ENCODE measurements around the gene ERC1.
"Not testable (repeated sequence)": the region's sequence is repeated elsewhere in the genome, so short reads cannot be mapped to it uniquely, and the experiment has no call there.

ERC1 gene

DNA sequence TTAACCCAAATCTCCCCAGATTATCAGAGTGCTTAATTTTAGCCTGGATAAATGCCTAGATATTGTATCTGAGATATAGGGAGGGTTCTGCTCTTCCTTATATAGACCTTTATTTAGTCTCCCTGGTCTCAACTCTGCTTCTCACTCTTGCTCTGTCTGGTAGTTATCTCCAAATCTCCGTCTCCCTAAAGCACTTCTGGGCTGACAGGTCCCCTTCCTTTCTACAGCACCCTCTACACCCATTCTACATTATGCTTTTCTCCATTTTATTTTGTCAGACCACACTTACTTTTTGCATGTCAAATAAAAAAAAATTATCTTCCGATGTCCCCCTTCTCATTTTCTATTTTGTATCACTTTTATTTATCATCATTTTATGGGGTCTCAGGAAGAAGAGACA, 2.0 kb upstream of the ERC1 start:
- no peak for DNase-seq

DNA sequence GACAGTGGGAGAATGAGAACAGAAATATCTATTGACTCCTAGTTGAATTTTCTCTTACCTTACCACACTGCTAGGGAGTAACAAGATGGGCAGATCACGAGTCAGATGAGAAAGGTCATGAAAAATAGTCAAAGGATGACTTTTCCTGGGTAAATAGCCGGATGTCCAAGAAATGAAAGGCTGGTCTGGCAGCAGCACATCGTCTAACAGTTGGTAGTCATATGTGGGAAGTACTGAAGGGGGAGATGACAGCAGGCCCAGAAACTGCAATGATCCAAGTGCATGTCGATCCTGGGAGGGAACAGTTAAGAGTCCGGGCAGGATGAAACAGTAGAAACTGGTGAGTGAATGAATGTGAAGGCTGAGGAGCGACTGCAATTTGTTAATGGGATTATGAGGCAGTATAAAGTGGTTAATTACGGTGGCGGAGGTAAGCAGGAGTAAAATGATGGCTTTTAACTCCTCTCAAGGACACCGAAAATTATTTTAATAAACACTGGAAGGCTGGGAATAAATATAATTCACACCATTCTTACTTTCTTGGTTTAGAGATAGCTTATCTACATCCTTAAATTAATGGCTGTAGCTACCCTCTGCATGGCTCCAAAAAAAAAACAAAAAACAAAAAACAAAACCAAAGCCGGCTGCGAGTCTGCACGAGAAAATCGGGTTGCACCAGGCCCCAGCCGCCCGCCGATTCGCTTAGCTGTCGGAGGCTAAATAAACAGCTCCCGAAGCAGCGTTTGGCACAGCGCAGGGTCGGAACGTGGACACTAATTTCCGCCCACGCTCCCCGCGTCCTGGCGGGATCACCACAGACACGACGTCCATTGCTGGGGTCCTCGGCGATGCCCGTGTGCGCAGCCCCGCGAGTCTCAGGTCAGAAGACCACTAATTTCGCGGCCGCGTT, 1.0 kb upstream of the ERC1 start:
- no peak for DNase-seq

DNA sequence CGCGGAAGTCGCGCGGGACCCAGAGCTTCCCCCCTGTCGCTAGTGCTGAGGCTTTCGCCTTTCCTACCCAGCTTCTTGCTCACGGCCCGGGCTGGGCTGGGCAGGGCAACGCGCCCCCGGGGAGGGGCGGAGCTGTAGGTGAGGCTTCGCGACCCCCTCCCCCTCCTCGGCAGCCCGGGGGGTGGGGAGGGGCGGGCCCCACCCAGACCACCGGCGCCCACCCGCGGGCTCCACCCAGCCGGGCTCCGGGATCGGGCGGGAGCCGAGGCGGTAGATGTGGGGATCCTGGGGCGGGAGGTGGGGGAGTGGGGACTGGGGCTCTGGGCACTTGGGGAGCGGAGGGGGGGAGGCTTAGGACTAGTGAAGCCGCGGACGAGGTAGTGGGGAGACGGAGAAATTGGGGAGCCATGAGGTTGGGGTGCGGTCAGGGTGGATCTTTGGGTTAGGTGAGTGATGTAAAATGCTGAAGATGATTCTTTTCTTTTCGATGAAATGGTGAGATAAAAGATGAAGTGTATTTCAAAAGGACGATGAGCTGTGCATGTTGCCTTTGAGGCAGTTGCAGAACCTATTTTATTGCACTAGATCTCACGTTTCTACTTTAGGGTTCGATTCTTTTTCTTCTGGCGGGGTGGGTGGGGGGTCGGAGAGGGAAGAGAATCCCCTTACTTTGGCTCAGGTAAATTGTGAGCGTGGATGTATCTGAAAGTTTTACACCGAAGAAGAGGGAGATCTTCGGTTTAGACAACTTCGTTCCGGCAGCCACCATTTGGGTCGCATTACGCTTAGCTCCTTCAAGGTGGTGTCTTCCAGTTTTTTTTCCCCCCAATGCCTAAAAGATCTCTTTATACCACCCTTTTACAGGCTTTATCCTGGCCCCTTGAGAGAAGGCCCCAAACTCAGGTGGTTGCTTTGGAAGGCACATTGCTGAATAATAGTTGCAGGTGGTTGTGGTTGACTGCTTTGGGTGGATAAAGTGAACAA, 619 bp downstream of the ERC1 start:
- no peak for DNase-seq

DNA sequence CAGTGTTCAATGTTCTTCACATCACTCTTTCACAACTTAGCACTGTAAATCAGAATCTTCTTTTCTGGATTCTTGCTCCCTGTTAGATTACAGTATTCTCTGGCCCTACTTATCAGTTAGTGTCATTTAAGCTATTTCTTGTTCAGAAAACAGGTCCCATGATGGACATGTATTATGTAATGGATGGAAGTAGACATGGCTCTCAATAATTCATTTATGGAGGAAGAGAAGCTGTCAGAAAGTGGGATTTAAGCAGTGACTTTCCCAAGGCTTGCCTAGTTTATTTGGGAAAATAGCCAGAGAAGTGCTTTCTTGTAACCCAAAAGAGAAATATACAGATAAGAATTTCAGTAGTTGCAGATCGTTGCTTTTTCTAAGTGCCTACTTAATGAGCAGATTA, 1.6 kb downstream of the ERC1 start:
- no peak for DNase-seq

DNA sequence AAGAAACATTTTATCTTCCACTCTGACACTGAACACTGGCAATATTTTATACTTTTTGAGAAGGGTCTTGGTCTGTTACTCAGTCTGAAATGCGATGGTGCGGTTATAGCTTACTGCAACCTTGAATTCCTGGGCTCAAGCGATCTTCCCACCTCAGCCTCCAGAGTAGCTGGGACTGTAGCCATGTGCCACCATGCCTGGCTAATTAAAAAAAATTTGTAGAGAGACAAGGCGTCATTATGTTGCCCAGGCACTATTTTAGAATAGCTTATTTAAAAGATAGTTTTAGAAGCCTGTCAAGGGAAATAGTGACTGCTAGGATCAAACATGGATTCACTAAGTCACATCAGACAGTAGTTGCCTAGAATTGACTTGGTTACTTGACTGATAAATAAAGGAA, 5.9 kb downstream of the ERC1 start:
- no peak for DNase-seq

DNA sequence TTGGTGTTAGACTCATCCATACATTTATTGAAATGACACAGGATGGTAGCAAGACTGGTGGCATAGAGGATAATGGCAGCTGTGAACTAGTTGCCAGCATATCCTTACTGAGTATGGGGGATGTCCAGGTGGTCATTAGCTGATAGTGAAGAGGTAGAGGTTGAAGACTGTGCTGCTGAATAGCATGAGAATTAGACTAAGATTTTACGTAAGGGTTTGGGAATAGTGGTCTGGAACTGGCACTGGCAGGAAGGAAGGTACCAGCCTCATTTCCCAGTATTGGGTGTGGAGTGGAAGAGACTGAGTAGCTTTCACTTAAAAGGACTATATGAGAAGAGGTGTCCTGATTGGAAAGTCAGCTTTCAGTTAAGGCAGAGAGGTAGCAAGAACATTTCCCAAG, 6.5 kb downstream of the ERC1 start:
- DNase-seq, result no peak

DNA sequence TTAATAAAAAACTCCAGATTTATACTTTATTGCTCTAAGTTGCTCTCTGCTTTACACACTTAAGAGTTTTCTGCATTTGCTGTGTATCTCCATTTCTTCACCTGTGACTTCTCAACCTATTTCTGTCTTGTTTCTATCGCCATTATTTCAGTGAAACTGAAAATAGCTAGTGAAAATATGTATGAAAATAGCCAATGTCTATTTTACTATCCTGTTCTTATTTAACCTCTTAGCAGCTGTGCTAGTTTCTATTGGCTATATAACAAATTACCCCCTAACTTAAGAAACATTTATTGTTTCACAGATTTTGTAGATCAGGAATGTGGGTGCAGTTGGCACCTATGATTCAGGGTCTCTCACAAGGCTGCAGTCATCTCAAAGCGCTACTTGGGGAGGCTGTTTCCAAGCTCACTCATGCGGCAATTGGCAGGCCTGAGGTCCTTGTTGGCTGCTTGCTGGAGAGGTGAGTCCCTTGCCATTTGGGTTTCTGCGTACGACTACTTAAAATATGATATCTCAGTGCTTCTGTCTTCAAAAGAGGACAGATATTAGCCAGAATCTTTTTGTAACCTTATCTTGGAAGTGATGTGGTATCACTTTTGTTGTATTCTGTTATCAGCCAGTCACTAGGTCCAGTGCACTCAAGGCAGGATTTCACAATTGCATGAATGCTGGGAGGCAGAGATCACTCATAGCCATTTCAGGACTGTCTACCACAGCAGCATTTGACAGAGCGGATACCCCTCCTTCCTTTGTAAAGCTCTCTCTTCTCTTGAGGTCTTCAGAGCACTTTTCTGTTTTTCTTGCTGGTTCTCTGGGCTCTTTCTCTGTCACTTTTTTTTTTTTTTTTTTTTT, 7.2 kb downstream of the ERC1 start:
- DNase-seq, result no peak

DNA sequence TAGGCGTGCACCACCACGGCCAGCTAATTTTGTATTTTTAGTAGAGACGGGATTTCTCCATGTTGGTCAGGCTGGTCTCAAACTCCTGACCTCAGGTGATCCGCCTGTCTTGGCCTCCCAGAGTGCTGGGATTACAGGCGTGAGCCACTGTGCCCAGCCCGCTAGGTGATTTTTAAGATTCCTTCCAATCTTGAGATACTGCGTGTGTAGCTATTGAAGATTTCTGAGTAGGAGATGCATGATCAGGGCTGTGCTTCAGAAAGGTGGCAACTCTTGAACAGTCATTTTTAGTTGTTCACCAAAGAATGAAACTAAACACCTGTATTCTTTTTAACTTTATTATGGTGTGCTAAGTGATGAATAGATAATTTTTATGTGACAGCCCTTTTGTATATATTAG, 8.7 kb downstream of the ERC1 start:
- not testable (repeated sequence) for DNase-seq

DNA sequence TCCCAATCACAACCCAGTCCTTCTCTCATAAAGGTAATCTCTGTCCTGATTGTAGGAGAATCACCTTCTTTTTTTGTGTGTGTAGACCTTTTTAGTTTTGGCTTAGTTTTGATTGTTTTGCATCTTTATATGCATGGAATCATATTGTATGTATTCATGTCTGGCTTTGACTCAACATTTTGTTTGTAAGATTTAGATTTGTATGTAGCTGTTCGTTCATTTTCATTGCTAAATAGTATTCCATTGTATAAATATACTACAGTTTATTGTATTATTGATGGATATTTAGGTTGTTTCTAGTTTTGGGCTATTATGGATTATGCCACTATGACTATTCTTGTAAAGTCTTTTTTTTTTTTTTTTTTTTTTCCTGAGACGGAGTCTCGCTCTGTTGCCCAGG, 10.5 kb downstream of the ERC1 start:
- DNase-seq, result no peak

DNA sequence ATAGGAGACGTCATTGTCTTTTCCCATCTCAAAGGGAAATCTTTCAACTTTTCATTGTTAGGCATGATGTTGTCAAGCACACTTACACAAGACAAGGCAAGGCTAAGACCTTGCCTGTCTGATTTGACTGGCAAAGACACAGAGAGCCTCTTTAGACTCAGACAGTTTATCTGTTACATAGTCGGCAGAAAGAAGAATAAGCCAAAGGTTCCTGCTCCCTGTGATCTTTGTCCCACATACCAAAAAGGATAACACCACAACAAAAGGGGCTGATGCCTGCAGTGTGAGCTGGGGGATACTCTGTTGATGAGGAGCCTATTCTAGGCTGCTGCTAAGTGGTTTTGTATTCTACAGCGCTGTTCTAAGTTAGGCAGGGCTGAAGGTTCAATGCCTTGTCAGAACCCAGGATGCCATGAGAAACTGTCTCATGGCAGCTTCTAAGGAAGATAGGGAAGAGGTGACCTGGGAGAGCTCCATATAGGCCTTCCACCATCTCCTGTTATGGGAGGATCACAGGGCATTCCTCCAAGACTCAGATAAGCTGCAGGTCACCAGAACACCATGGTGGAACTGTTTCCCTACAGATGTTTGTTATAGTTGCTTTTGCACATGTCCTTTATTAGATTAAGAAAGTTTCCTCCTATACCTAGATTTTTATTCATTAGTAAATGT, 12.7 kb downstream of the ERC1 start:
- no peak for DNase-seq

DNA sequence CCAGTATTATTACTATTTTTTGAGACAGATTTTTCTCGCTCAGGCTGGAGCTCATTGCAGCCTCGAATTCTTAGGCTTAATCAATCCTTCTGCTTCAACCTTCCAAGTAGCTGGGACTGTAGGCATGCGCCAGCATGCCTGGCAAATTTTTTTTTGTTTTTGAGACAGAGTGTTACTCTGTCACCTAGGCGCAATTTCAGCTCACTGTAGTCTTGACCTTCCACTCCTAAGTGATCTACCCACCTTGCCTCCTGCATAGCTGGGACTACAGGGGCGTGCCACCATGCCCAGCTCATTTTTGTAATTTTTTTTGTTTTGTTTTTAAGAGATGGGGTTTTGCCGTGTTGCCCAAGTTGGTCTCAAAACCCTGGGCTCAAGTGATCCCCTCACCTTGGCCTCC, 15.2 kb downstream of the ERC1 start:
- no peak for DNase-seq

DNA sequence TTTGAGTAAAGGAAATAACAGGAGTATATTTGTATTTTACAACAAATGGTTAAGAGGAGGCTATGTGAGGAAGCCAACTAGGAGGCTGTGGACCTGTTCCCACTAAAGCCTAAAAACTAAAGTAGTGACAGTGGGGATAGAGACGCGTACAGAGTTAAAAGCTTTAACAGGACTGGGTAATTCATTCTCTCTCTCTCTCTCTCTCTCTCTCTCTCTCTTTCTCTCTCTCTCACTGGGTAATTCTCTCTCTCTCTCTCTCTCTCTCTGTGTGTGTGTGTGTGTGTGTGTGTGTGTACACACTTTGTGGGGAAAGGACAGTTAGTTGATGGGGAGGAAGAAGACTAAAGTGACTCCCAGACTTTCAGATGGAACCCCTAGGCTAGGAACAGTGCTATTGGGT, 16.3 kb downstream of the ERC1 start:
- DNase-seq, result no peak

DNA sequence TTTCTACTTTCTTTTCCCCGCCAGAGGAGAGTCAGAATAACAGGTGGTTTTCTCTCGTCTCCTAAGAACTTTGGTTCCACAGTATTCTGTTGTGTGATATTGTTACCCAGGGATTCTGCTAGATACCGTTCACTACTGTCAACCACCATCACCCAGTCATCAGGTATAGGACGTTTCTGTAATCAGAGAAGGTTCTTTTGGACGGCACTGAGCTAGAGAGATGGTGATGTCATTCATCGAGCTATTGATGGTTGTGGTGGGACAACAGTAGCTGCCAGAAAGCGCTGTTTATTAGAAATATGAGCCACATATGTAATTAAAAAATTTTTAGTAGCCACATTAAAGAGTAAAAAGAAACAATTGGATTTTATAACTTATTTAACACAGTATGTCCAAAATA, 17.0 kb downstream of the ERC1 start:
- no peak for DNase-seq

DNA sequence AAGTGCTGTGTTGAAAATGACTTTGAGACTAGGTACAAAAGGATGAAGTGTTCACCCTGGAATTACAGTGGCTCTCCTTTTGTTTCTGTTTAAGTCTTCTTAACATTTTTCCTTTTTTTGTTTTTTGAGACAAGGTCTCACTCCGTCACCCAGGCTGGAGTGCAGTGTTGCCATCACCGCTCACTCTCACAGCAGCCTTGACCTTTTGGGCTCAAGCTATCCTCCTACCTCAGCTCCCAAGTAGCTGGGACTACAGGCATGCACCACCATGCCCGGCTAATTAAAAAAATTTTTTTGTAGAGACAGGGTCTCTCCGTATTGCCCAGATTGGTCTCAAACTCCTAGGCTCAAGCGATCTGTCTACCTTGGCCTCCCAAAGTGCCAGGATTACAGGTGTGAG, 20.1 kb downstream of the ERC1 start:
- DNase-seq, result no peak

DNA sequence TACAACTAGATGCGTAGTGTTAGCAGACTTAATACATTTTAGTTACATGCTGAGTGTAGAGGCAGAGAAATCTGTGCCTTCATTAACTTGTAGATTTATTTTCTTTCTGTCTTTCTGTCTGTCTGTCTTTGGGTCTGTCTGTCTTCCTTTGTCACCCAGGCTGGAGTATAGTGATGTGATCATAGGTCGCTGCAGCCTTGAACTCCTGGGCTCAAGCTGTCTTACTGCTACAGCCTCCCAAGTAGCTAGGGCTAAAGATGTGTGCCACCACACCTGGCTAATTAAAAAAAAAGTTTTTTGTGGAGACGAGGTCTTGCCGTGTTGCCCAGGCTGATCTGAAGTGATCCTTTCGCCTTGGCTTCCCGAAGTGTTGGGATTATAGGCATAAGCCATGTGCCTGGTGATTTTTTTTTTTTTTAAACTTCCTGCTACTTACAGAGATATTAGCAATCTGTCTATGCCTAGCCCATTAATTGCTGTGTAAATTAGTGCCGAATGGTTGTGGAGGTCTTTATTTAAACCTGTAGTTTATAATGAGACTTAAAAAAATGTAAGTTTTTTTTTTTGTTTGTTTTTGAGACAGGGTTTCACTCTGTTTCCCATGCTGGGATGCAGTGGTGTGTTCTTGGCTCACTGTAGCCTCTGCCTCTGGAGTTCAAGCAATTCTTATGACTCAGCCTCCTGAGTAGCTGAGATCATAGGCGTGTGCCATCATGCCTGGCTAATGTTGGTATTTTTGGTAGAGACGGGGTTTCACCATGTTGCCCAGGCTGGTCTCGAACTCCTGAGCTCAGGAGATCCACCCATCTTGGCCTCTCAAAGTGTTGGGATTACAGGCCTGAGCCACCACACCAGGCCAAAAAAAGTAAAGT, 22.8 kb downstream of the ERC1 start:
- no peak for DNase-seq

DNA sequence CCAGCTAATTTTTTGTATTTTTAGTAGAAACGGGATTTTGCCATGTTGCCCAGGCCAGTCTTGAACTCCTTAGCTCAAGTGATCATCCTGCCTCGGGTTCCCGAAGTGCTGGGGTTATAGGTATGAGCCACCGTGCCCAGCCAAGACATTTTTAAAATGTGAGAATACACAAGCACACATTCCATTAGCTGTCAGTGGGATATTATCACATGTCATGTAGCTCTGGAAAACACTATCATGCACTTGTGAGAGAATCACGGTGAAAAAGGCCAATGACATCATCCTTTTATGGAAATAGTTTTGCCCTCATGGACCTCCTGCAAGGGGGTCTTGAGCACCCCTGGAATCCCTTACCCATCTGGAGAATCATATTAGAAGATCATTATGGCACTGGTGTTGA, 28.3 kb downstream of the ERC1 start:
- no peak for DNase-seq

DNA sequence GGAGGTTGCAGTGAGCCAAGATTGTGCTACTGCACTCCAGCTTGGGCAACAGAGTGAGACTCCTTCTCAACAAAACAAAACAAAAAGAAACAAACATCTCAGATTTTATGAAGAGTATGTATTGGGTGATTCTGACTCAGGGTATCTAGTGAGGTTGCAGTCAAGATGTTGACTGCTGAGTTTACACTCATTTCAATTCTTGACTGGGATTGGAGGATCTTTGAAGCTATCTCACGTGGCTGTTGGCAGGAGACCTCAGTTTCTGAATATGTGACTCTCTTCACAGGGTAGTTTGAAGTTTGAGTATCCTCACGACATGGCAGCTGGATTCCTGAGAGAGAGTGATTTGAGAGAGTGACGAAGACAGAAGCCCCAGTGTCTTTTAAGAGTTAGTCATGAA, 29.4 kb downstream of the ERC1 start:
- DNase-seq, result no peak

DNA sequence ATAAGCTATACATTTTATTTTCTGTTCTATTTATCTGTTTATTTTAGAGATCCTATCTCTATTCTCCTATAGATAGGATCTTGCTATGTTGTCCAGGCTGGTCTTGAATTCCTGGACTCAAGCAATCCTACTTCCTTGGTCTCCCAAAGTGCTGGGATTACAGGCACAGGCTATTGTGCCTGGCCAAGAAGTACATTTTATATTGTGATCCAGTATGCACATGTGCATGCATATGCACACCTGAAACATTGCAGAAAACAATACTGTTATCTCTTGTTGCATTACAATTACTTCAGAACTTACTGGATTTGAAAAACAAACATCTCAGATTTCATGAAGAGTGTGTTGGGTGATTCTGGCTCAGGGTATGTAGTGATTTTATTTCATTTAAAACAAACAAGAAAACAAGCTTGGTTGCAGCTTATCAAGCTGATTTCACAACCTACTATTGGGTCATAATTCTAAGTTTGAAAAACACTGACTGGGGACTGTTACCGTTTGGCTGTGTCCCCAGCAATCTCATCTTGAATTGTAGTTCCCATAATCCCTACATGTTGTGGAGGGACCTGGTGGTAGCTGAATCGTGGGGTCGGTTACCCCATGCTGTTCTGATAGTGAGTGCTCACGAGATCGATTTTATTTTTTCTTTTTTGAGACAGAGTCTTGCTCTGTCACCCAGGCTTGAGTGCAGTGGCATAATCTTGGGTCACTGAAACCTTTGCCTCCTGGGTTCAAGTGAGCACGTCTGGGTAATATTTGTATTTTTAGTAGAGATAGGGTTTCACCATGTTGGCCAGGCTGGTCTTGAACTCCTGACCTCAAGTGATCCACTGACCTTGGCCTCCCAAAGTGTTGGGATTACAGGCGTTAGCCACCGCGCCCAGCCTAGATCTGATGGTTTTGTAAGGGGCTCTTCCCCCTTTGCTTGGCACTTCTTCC, 31.3 kb downstream of the ERC1 start:
- no peak for DNase-seq

DNA sequence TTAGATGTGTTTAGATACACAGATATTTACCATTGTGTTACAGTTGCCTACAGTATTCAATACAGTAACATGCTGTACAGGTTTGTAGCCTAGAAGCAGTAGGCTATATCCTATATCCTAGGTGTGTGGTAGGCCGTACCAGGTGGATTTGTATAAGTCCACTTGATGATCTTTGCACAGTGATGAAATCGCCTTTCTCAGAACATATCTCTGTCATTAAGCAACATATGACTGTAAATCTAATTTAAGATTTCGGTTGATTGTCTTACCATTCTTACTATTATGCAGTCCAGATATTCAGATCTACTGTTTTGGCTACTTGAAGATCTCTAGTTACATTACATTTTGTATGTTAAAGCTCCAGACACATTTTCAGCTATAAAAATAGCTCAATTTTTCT, 39.8 kb downstream of the ERC1 start:
- no peak for DNase-seq

DNA sequence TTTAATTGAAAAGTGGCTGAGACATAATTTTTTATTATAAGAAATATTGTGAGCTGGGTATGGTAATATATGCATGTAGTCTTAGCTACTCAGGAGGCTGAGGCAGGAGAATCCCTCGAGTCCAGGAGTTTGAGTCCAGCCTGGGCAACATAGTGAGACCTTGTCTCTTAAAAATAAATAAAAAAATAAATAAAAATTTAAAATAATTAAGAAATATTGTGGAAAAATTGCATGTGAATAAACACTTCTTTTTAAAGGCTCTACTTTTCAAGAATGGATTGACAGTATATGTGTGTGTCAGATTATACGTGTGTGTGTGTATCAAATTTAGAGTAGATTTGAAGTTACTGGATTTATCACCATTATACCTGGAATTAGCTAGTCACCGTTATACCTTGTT, 43.2 kb downstream of the ERC1 start:
- no peak for DNase-seq
